ENCODE measurements around the gene HJURP.

The HJURP gene

DNA sequence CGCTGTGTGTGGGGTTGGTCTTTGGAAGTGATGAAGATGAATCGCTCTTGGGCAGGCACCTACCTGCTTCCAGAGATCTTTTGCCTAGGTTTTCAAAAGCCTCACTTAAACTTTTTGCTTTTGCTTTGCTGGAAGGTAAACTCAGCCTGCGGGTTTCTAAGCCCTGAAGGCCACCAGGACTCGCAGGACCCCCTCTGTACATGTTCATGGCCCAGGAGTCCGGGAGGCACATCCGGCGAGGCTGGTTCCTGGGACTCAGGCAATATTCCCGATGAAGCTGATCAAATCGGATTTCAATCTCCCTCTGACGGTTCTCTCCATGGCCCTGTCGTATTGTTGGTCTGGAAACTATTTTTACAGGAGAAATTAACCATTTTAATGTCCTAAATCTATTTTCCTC, 13.2 kb downstream of the HJURP start:
- H3K4me3 ChIP-seq (ENCODE audit: low read depth, low read length), result no peak overlapping the region
- no peak for DNase-seq (ENCODE audit: low read depth)
- TF ChIP-seq, protein P1, sequence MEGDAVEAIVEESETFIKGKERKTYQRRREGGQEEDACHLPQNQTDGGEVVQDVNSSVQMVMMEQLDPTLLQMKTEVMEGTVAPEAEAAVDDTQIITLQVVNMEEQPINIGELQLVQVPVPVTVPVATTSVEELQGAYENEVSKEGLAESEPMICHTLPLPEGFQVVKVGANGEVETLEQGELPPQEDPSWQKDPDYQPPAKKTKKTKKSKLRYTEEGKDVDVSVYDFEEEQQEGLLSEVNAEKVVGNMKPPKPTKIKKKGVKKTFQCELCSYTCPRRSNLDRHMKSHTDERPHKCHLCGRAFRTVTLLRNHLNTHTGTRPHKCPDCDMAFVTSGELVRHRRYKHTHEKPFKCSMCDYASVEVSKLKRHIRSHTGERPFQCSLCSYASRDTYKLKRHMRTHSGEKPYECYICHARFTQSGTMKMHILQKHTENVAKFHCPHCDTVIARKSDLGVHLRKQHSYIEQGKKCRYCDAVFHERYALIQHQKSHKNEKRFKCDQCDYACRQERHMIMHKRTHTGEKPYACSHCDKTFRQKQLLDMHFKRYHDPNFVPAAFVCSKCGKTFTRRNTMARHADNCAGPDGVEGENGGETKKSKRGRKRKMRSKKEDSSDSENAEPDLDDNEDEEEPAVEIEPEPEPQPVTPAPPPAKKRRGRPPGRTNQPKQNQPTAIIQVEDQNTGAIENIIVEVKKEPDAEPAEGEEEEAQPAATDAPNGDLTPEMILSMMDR (conservative IDR thresholded peaks at IDR 0.05; ENCODE audit: low read depth, low read length), result no peak

DNA sequence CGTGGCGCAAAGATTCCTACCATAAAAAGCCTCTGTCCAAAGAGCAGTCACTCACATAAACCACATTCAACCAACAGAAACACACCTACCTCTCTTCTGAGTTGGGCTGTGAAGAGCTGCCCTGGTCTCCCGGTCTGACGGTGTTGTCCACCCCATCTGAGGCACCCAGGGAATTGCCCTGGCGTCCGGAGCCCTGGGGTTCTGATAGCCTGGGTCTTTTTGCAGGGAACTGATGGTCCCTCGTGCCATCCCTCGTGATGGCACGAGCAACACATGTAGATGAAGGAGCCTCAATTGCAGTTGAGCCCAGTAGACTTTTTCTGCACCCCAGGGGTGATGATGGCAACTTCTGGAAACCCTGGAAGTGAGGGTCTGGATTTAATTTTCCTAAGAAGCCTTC, 13.8 kb downstream of the HJURP start:
- TF ChIP-seq, protein P1 (conservative IDR thresholded peaks at IDR 0.05; ENCODE audit: low read depth, low read length), result no peak
- DNase-seq (ENCODE audit: low read depth), result no peak
- H3K4me3 ChIP-seq (ENCODE audit: low read depth, low read length), result no peak overlapping the region

DNA sequence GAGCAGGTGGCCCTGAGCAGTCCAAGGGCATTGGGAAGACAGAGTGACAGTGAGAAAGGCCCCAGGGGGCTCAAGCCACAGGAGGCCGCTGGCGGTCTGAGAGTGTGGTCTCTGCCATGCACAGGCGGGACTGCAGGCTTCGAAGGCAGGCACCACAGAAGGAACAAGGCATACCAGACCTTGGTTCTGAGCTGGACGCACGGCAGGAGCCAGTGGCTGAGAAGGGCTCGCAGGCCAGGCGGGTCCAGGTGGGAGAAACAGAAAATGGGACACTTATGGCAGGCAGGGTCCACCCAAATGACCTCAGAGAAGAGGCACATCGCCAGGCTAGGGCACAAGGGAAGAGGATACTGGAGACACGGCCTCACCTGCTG, 14.9 kb downstream of the HJURP start:
- TF ChIP-seq, protein P1 (conservative IDR thresholded peaks at IDR 0.05; ENCODE audit: low read depth, low read length), result no peak
- H3K4me3 ChIP-seq (ENCODE audit: low read depth, low read length), result no peak overlapping the region
- no peak for DNase-seq (ENCODE audit: low read depth)

DNA sequence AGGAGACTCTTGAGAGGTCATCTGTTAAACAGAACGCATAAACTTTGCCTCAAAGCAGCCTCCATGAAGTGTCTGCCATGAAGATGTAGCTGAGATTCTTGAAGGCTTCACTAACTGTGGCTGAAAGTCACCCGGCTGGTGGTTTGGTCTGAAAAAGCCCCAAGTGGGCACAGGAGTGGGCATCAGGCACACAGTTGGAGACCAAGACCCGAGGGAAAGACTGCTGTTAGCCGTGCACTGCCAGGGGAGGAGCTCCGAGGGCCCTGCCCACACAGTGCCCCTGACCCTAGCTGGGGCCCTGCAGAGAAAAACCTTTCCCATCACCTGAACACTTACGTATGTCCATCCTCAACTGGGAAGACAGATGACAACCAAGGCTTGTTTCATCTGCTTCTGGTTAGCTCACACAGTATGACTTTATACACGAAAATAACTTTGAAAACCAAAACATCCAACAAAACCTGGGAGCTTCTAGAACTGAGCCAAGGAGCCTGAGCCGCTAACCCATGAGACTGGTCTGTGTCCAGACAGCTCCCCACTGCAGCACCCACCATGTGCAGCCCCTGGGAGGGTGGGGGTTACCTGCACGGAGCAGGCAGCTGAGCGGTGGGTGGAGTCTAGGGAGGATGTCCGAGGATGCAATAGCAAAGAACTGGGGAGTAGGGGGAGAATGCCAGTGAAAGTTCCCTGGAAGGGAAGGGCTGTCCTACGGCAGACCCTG, 15.4 kb downstream of the HJURP start:
- TF ChIP-seq, protein P1 (conservative IDR thresholded peaks at IDR 0.05; ENCODE audit: low read depth, low read length), result no peak
- no peak for DNase-seq (ENCODE audit: low read depth)
- H3K4me3 ChIP-seq (ENCODE audit: low read depth, low read length), result no peak overlapping the region

DNA sequence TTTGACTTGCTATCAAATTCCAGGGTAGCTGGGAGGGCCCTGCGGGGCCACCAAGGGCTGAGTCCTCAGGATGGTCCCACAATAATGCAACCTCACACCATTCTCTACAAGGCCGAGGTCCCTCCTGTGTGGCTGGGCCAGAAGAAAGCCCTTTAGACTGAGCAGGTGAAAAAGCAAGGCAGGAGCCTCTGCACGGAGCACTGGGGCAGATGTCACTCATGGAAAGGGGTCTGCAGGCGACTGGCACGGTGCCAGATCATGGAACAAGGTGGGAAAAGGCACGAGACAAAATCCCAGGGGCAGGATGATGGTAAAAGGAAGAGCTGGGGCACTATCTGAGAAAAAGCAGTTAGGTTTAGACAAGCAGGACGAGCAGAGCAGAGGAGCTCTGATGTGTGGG, 16.1 kb downstream of the HJURP start:
- no peak for DNase-seq (ENCODE audit: low read depth)
- TF ChIP-seq, protein P1 (conservative IDR thresholded peaks at IDR 0.05; ENCODE audit: low read depth, low read length), result no peak
- no peak overlapping the region for H3K4me3 ChIP-seq (ENCODE audit: low read depth, low read length)

DNA sequence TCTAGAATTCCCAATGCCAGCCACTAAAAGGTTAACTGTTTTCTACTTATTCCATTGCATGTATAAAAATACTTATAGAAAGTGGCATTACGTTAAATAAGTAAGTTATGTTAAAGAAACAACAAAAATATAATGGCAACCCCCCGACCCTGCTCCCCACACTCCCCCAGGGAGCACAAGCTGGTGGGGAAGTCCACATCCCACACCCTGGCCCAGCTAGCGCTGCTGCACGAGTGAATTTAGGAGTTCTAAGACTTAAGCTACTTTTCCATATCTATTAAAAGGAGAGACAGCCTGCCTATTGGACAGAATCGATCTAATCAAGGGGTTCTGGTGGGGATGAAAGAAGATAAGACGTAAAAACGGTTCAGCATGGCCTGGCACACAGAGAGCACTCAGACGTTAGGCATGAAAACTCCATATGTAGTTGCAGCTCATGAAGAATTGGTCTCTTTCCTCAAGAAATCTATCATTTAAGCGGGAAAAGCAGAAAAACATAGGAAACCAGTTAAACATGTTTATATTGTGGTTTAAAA, 16.6 kb downstream of the HJURP start:
- no peak overlapping the region for H3K4me3 ChIP-seq (ENCODE audit: low read depth, low read length)
- TF ChIP-seq, protein P1 (conservative IDR thresholded peaks at IDR 0.05; ENCODE audit: low read depth, low read length), result no peak

DNA sequence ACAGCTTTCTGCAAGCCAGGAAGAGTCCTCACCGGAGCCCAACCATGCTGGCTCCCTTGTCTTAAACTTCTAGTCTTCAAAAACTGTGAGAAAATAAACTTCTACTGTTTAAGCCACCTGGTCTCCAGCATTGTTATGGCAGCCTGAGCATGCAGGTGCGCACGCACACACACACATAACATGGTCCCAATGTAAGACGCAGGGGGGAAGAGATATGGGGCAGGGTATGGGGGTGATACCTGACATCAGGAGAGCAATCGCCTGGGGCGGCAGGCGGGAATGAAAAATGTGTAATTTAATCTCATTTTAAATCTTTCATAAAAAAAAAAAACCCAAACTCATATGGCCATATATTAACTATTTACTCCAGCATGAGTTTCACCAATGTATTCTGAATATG, 18.0 kb downstream of the HJURP start:
- DNase-seq (ENCODE audit: low read depth), result no peak
- TF ChIP-seq, protein P1 (conservative IDR thresholded peaks at IDR 0.05; ENCODE audit: low read depth, low read length), result no peak
- no peak overlapping the region for H3K4me3 ChIP-seq (ENCODE audit: low read depth, low read length)

More for the DNA sequence above, 16.6 kb downstream of the HJURP start:
- DNase-seq (ENCODE audit: low read depth), result no peak

Data from choroid plexus epithelial cell (primary cell).